GM12872 (cell line): Measurements from ENCODE around the gene FASTK.

Experiments used
- CTCF ChIP-seq: IDR thresholded peaks from 3 replicates; pipeline ENCODE4 v1.5.1; 2011; ENCODE audit warnings: low read depth, mild to moderate bottlenecking, low read length, moderate library complexity; ENCODE audit not compliant: insufficient read depth

FASTK gene

GRCh38 chr7:151051108-151051507, 29.5 kb downstream of the FASTK start:
- no peak for TF ChIP-seq CTCF

GRCh38 chr7:151048911-151049463, 31.6 kb downstream of the FASTK start:
- TF ChIP-seq CTCF = no peak

- no peak for TF ChIP-seq CTCF
Observed at GRCh38 chr7:151047976-151048815, 32.4 kb downstream of the FASTK start, which contains the start of gene ASIC3. TSS of gene ASIC3 (plus strand) at chr7:151048531. CDS start at chr7:151048886, 355 bp downstream.

GRCh38 chr7:151046603-151047573, 33.7 kb downstream of the FASTK start:
- no peak for TF ChIP-seq CTCF

GRCh38 chr7:151045967-151046366, 34.6 kb downstream of the FASTK start:
- TF ChIP-seq CTCF = no peak

GRCh38 chr7:151045262-151045661, 35.3 kb downstream of the FASTK start:
- TF ChIP-seq CTCF = no peak

- no peak for TF ChIP-seq CTCF
Observed at GRCh38 chr7:151043959-151044358, 36.6 kb downstream of the FASTK start.
